ENCODE results near the gene CFAP410. TPM values are rescaled to one million over a fixed set of nuclear protein-coding genes. Genes with fewer than 3 reads are reported as not detected.

Gene CFAP410
- total and polyA plus RNA-seq, 2 of the 8 experiments (the other 6 are each of a cell fraction or from before 2014, with no cell fraction given): 10.6 to 12.0 TPM

DNA sequence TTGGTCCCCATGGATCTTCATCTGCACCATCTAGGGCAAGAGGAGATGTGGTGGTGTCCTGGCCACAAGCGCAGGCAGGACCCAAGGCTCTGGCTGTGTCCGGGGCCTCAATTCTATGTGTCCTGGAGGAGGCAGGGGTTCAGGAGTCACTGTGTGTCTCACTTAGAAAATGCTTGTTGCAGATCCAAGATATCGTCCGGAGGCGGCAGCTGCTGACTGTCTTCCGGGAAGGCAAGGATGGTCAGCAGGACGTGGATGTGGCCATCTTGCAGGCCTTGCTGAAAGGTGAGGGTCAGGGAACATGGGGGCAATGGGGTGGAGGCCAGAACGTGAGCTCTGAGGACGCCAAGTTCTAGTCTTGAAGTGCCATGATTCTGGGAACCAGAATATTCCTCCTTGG, 43.3 kb upstream of the CFAP410 start:
- DNase-seq (ENCODE audit: low read depth in 1 of 2, low spot score in 2 of 2): no peak
- Histone ChIP-seq H3K23ac (ENCODE audit: insufficient read length) (no peak overlapping the region), H4K5ac (ENCODE audit: insufficient read length, low read depth, low read length) (no peak overlapping the region), H3K4me2 (ENCODE audit: insufficient read depth in 1 of 2, low read depth in 2 of 2, low read length in 2 of 2) (no peak overlapping the region), H3K14ac (ENCODE audit: insufficient read length) (no peak overlapping the region), H4K20me1 (replicated peaks in 1 of 2; ENCODE audit: control insufficient read depth in 1 of 2, insufficient read depth in 2 of 2, low read length in 2 of 2) (no peaks in the 10 kb centered on the region), H3K36me3 (ENCODE audit: control insufficient read depth in 2 of 4, insufficient read depth in 4 of 4, low read length in 3 of 4) (no peaks in the 10 kb centered on the region), H2BK12ac (ENCODE audit: low read depth, low read length) (no peak overlapping the region), H3K9me3 (ENCODE audit: insufficient read depth in 2 of 2, low read depth in 1 of 2, low read length in 1 of 2) (peaks cover 3 to 4% of the 10 kb centered on the region in 2 experiments; a peak in 1 of 4 replicates), H3K18ac (ENCODE audit: extremely low read depth, low read length) (no peak overlapping the region), H3K79me2 (ENCODE audit: control insufficient read depth in 1 of 2, insufficient read depth in 2 of 2, low read length in 2 of 2) (no peaks in the 10 kb centered on the region), H2BK5ac (ENCODE audit: low read depth, low read length) (no peak overlapping the region), H2BK15ac (ENCODE audit: low read length) (no peak overlapping the region), H3K27ac (ENCODE audit: low read depth, low read length) (no peak overlapping the region), H2BK20ac (ENCODE audit: low read length) (no peak overlapping the region), H3K79me1 (ENCODE audit: low read depth, low read length) (no peaks in the 10 kb centered on the region), H4K91ac (replicated peaks; ENCODE audit: insufficient read length, low read length) (no peak overlapping the region), H3K23me2 (ENCODE audit: low read depth, low read length) (peaks cover 2% of the 10 kb centered on the region; the same call in 1 of the 2 replicates), H4K8ac (ENCODE audit: extremely low read depth, insufficient read depth, low read length) (no peak overlapping the region), H3K4ac (replicated peaks; ENCODE audit: insufficient read length, low read depth, low read length) (no peak overlapping the region), H3K27me3 (replicated peaks in 1 of 4; ENCODE audit: control insufficient read depth in 3 of 4, extremely low read depth in 1 of 4, insufficient read depth in 3 of 4, low read length in 3 of 4) (no peaks in the 10 kb centered on the region; a peak in 1 of 7 replicates), H3K56ac (replicated peaks; ENCODE audit: insufficient read length, low read depth, low read length) (no peak overlapping the region), H3K4me3 (ENCODE audit: extremely low read depth in 1 of 4, insufficient read depth in 2 of 4, low read depth in 3 of 4, low read length in 4 of 4) (no peak overlapping the region), H2AK5ac (ENCODE audit: low read depth, low read length) (no peak overlapping the region), H3K4me1 (replicated peaks in 1 of 4; ENCODE audit: control insufficient read depth in 3 of 4, insufficient read depth in 4 of 4, low read length in 3 of 4) (peaks cover 0 to 6% (median 2%) of the 10 kb centered on the region in 4 experiments; a peak in 2 of 7 replicates), H2BK120ac (replicated peaks; ENCODE audit: low read depth, low read length) (no peak overlapping the region), H2AFZ (ENCODE audit: low read length) (no peak overlapping the region), H3K9ac (replicated peaks in 1 of 4; ENCODE audit: extremely low read depth in 1 of 4, low read depth in 3 of 4, low read length in 3 of 4) (no peak overlapping the region)
- WGBS, 2 experiments (ENCODE audit: extremely low coverage in 1 of 2, insufficient coverage in 1 of 2, insufficient read length in 1 of 2, insufficient replicate concordance in 2 of 2, low coverage in 1 of 2, low lambda C conversion rate in 2 of 2, missing lambda C conversion rate in 1 of 2): 90% methylated on average over 9 of the region's 9 CpGs; no CpG with 5 or more reads in 1 of the 2 experiments
- no peak for FAIRE-seq
- CTCF ChIA-PET (ENCODE audit: partially characterized antibody): interaction anchor here (1.0 kb wide), 1 partner anchor 25 kb away, joined by 3 read pairs; no protein-coding TSS in a partner anchor
- TF ChIP-seq BCL11A (IDR thresholded peaks at IDR 0.05; ENCODE audit: low read depth in 2 of 2, low read length in 2 of 2) (no peak), MAX (IDR thresholded peaks at IDR 0.05) (no peak), POLR2A (IDR thresholded peaks at IDR 0.05; ENCODE audit: control extremely low read depth in 1 of 2, low read depth in 2 of 2, low read length in 2 of 2) (no peak), JUND (IDR thresholded peaks at IDR 0.05; ENCODE audit: low read length) (no peak), E2F6 (IDR thresholded peaks at IDR 0.05) (no peak), HDAC2 (IDR thresholded peaks at IDR 0.05; ENCODE audit: borderline replicate concordance in 1 of 2, low read depth in 2 of 2, low read length in 2 of 2) (no peak), TBP (IDR thresholded peaks at IDR 0.05; ENCODE audit: low read depth, low read length) (no peak), CHD2 (IDR thresholded peaks at IDR 0.05; ENCODE audit: low read length) (no peak), PHF8 (conservative IDR thresholded peaks at IDR 0.05; ENCODE audit: low read depth, low read length) (no peak), SIX5 (IDR thresholded peaks at IDR 0.05; ENCODE audit: low read depth, low read length) (no peak)
- TF ChIP-seq, protein P1, sequence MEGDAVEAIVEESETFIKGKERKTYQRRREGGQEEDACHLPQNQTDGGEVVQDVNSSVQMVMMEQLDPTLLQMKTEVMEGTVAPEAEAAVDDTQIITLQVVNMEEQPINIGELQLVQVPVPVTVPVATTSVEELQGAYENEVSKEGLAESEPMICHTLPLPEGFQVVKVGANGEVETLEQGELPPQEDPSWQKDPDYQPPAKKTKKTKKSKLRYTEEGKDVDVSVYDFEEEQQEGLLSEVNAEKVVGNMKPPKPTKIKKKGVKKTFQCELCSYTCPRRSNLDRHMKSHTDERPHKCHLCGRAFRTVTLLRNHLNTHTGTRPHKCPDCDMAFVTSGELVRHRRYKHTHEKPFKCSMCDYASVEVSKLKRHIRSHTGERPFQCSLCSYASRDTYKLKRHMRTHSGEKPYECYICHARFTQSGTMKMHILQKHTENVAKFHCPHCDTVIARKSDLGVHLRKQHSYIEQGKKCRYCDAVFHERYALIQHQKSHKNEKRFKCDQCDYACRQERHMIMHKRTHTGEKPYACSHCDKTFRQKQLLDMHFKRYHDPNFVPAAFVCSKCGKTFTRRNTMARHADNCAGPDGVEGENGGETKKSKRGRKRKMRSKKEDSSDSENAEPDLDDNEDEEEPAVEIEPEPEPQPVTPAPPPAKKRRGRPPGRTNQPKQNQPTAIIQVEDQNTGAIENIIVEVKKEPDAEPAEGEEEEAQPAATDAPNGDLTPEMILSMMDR (IDR thresholded peaks at IDR 0.05; ENCODE audit: control extremely low read depth in 1 of 3, insufficient read depth in 1 of 3, low read depth in 1 of 3, low read length in 3 of 3): no peak
- POLR2A ChIA-PET (ENCODE audit: partially characterized antibody): no interaction called here

Data from H1 (cell line).